Measurements from ENCODE around the gene CRMP1.

DNA sequence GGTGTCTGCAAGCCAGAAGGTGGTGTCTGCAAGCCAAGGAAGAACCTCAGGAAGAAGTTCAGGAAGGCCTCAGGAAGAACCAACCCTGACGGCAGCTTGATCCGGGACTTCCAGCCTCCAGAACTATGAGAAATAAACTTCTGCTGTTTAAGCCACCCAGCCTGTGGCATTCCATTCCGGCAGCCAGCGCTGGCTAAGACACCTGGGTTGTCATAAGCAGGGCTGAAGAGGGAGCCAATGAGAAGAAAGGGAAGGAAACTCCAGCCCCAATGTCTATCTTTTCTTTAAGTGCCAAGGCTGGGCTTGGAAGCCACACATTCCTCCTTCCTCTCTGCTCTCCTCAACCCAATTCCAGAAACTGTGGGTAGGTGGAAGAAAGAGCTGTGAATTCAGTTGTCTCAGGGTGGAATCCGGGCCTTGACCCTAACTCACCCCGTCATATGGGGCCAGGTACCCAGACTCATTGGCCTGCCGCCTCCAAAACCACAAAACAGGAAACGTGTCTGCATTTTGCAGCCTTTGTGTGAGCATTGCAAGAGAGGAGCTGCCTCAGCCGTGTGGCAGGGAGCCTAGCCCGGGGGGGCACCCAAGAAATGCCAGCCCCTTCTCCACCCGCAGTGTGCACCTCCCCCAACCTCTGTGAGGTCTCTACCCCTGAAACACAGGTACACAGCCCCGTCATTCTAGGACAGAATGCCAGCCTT lies 26.8 kb downstream of the CRMP1 start:
- TF ChIP-seq EP300 (IDR thresholded peaks at IDR 0.05) (no peak), POLR2A (IDR thresholded peaks at IDR 0.05) (no peak), POLR2AphosphoS5 (IDR thresholded peaks at IDR 0.05) (no peak)
- TF ChIP-seq, protein P1, sequence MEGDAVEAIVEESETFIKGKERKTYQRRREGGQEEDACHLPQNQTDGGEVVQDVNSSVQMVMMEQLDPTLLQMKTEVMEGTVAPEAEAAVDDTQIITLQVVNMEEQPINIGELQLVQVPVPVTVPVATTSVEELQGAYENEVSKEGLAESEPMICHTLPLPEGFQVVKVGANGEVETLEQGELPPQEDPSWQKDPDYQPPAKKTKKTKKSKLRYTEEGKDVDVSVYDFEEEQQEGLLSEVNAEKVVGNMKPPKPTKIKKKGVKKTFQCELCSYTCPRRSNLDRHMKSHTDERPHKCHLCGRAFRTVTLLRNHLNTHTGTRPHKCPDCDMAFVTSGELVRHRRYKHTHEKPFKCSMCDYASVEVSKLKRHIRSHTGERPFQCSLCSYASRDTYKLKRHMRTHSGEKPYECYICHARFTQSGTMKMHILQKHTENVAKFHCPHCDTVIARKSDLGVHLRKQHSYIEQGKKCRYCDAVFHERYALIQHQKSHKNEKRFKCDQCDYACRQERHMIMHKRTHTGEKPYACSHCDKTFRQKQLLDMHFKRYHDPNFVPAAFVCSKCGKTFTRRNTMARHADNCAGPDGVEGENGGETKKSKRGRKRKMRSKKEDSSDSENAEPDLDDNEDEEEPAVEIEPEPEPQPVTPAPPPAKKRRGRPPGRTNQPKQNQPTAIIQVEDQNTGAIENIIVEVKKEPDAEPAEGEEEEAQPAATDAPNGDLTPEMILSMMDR (IDR thresholded peaks at IDR 0.05) = no peak
